ENCODE data around the gene SCLY. TPM values are rescaled to one million over a fixed set of nuclear protein-coding genes. Genes with fewer than 3 reads are reported as not detected.

Gene SCLY
- total RNA-seq, 4 donors from 2014 or later, result 9.8 to 17.9 (median 13.9) TPM

- Histone ChIP-seq H3K36me3 (peaks cover 0 to 6% (median 0%) of the 10 kb centered on the region in 4 donors), H3K27ac (replicated peaks in 1 of 4) (peak within 1 kb of the TSS in 1 of 4 donors; percentile 59), H3K27me3 (no peaks in the 10 kb centered on the region), H3K4me1 (no peaks in the 10 kb centered on the region), H3K9me3 (no peaks in the 10 kb centered on the region), H3K4me3 (no peak within 1 kb of the TSS)
- WGBS, result 98% methylated on average over 20 of the region's 38 CpGs
- intact Hi-C loops (cut with DNase I), result no loop called here
- DNase-seq (ENCODE audit: extremely low spot score), result peak; percentile 45
- TF ChIP-seq EP300 (IDR thresholded peaks at IDR 0.05) (no peak), CTCF (IDR thresholded peaks at IDR 0.05) (no peak), POLR2AphosphoS5 (IDR thresholded peaks at IDR 0.05) (no peak), POLR2A (IDR thresholded peaks at IDR 0.05; ENCODE audit: low read depth) (no peak)
Observed at GRCh38 chr2:238100049-238100820, 39.4 kb downstream of the SCLY start, which contains the start of gene ESPNL. TSS of gene ESPNL (plus strand) at chr2:238100340. CDS start at chr2:238100420, 80 bp downstream.

- H3K9me3 ChIP-seq, result no peaks in the 10 kb centered on the region
- H3K36me3 ChIP-seq, result no peaks in the 10 kb centered on the region
- WGBS, result 92% methylated on average over 9 of the region's 28 CpGs
- TF ChIP-seq CTCF (IDR thresholded peaks at IDR 0.05) (no peak), POLR2AphosphoS5 (IDR thresholded peaks at IDR 0.05) (no peak), EP300 (IDR thresholded peaks at IDR 0.05) (no peak)
- H3K4me3 ChIP-seq, result no peak overlapping the region
- no peak overlapping the region for H3K27ac ChIP-seq (replicated peaks in 1 of 4)
- H3K27me3 ChIP-seq, result no peaks in the 10 kb centered on the region
- intact Hi-C loops (cut with DNase I), result no loop called here
- peak; percentile 70 for DNase-seq (ENCODE audit: extremely low spot score)
- no peaks in the 10 kb centered on the region for H3K4me1 ChIP-seq
Observed at GRCh38 chr2:238100821-238101771, 40.3 kb downstream of the SCLY start.

- DNase-seq (ENCODE audit: extremely low spot score), result no peak
- no peaks in the 10 kb centered on the region for H3K36me3 ChIP-seq
- WGBS, result 82% methylated on average over 22 of the region's 30 CpGs
- no peaks in the 10 kb centered on the region for H3K9me3 ChIP-seq
- intact Hi-C loops (cut with DNase I), result no loop called here
- no peak overlapping the region for H3K27ac ChIP-seq (replicated peaks in 1 of 4)
- no peaks in the 10 kb centered on the region for H3K4me1 ChIP-seq
- H3K27me3 ChIP-seq, result no peaks in the 10 kb centered on the region
- H3K4me3 ChIP-seq, result no peak overlapping the region
- no peak for TF ChIP-seq POLR2AphosphoS5 (IDR thresholded peaks at IDR 0.05)
- no peak for TF ChIP-seq CTCF (IDR thresholded peaks at IDR 0.05)
- no peak for TF ChIP-seq POLR2A (IDR thresholded peaks at IDR 0.05; ENCODE audit: low read depth)
- TF ChIP-seq EP300 (IDR thresholded peaks at IDR 0.05), result no peak
Observed at GRCh38 chr2:238101891-238102841, 41.4 kb downstream of the SCLY start.

- no peaks in the 10 kb centered on the region for H3K27me3 ChIP-seq
- WGBS, result 89% methylated on average over 10 of the region's 10 CpGs
- no peak overlapping the region for H3K27ac ChIP-seq (replicated peaks in 1 of 4)
- no peaks in the 10 kb centered on the region for H3K4me1 ChIP-seq
- no peak for DNase-seq (ENCODE audit: extremely low spot score)
- intact Hi-C loops (cut with DNase I), result no loop called here
- H3K4me3 ChIP-seq, result no peak overlapping the region
- no peaks in the 10 kb centered on the region for H3K36me3 ChIP-seq
- H3K9me3 ChIP-seq, result no peaks in the 10 kb centered on the region
- no peak for TF ChIP-seq EP300 (IDR thresholded peaks at IDR 0.05)
- no peak for TF ChIP-seq POLR2AphosphoS5 (IDR thresholded peaks at IDR 0.05)
- TF ChIP-seq POLR2A (IDR thresholded peaks at IDR 0.05; ENCODE audit: low read depth), result no peak
- no peak for TF ChIP-seq CTCF (IDR thresholded peaks at IDR 0.05)
Observed at GRCh38 chr2:238102865-238103264, 42.1 kb downstream of the SCLY start.

Data from esophagus muscularis mucosa (tissue), 4 donors.